Hypothalamus (tissue), 51 donors: Measurements from ENCODE around the gene PLXNB2.

Source experiments
- DNase-seq, 51 donors: peaks; one replicate each; lab custom pipeline; 2025; lab: John Stamatoyannopoulos, UW

PLXNB2 gene

DNA sequence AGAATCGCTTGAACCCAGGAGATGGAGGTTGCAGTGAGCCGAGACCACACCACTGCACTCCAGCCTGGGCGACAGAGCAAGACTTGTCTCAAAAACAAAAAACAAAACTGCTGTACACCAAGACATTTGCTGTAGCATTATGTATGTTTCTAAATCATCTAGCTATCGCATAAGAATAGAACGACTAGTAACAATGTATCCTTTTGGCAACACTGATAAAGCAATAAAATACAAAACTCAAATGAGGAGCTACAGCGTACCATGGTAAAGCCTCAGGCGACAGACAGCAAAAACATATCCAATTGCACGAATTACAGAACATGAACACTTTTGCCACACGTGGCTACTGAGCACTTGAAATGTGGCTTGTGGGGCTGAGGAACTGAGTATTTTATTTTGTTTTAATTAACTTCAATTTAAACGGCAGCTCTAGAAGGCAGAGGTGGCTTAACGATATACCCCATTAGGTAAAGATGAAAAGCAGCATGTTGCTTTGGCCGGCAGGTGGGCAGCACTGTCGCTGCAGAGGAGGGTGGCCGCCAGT lies 65.0 kb downstream of the PLXNB2 start:
- no peak for DNase-seq

GRCh38 chr22:50238755-50239154 lies 68.7 kb downstream of the PLXNB2 start:
- no peak for DNase-seq

- DNase-seq: no peak
Measured at GRCh38 chr22:50236731-50237409, 70.6 kb downstream of the PLXNB2 start.

GRCh38 chr22:50233223-50233622 lies 74.2 kb downstream of the PLXNB2 start:
- no peak for DNase-seq

DNA sequence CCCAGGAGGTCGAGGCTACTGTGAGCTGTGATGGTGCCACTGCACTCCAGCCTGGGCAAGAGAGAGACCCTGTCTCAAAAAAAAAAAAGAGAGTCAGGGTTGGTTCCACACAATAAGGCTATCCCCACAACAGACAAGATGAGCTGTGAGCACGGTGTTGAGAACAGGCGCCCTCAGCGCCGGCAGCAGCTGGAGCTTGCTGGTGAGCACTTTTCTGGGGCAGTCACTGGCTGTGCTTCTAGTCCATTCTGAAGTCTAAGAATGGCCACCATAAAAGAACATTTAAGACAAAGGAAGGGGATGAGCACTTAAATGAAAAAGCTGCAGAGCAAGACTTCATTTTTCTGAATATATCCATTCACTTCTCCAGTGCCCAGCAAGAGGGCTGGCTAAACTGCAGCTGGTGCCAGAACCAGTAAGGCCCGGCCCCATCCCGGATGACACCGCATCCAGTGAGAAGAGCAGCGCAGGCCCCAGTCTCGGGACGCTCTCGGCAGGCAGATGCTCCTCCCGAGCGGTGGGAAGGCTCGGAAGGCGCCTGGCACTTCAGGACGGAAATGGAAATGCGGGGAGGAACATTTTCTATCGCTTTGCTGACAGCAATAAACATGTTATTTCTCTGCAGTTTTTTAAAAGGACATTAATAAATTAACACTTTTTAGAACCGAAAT lies 74.8 kb downstream of the PLXNB2 start:
- DNase-seq: no peak

- DNase-seq: no peak
Measured at GRCh38 chr22:50229370-50229769, 78.1 kb downstream of the PLXNB2 start.

DNA sequence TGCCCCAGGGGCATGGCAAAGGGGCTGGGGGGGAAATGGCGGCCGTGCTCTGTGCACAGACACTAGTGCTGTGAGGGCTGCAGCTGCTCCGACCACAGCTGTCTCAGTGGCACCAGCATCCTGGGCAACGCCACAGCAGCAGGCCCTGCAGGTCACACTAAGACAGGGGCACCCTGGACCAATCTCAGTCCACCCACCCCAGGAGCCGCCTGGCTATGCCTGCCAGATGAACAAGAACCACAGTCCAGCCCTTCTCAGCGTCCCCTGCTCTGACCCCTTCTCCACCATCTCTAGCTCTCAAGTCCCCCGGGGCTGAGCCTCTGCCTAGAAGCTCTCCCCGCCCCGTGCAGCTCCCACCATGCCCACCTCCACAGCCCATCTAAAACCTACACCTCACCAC lies 79.1 kb downstream of the PLXNB2 start:
- no peak for DNase-seq

- DNase-seq: no peak
Measured at GRCh38 chr22:50227579-50228215, 79.7 kb downstream of the PLXNB2 start.

- no peak for DNase-seq
Measured at GRCh38 chr22:50226875-50227165, 80.6 kb downstream of the PLXNB2 start.

- DNase-seq: no peak
Measured at GRCh38 chr22:50226063-50226874, 81.2 kb downstream of the PLXNB2 start.

DNA sequence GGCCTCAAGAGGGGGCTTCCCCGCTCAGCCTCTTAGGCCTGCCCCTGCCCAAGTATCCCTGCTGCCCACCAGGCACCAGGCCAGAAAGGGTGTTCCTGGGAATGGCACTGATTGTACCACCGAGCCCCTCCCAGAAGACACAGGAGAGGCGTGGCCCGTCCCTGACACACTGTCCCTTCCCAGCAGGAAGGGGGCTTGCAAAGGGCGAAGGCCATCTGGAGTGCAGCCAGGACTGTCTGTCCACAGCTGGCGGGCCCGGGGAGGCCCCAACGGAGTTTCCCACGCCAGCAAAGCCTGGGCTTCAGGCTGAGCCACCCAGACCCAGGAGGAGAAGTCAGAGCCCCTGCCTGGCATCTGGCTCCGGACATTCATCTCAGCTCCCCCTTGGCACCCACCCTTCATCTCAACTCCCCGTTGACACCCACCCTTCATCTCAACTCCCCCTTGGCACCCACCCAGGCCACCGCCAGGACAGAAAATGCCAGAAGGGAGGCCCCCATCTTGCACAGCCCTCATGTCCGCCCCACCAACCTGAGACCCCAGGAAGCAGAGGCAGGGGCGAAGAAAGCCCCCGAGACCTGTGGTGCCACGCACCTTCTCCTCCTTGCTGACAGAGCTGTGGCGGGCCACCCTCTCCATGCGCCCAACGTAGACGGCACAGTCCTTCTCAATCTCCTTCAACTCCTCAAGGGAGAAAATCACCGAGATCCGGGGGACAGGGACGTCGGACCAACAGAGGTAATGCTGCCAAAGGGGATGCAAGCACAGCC lies 82.1 kb downstream of the PLXNB2 start:
- no peak for DNase-seq
